ENCODE data around the gene IVD.
"Not testable (repeated sequence)": the region's sequence is repeated elsewhere in the genome, so short reads cannot be mapped to it uniquely, and the experiment has no call there.

Gene IVD

GRCh38 chr15:40452296-40453090, 46.9 kb downstream of the IVD start:
- Histone ChIP-seq H3K27ac (ENCODE audit: low read length) (no peak overlapping the region), H3K4me3 (ENCODE audit: low read length in 2 of 2) (no peak overlapping the region), H3K4me1 (ENCODE audit: control insufficient read depth, insufficient read depth, low read length) (peaks cover 24% of the 10 kb centered on the region), H3K9ac (ENCODE audit: low read length in 2 of 2) (no peak overlapping the region), H3K36me3 (ENCODE audit: control insufficient read depth in 2 of 2, insufficient read depth in 2 of 2, low read length in 2 of 2) (no peaks in the 10 kb centered on the region), H3K27me3 (ENCODE audit: control insufficient read depth in 1 of 2, insufficient read depth in 2 of 2, low read length in 2 of 2) (no peaks in the 10 kb centered on the region), H3K9me3 (ENCODE audit: control insufficient read depth in 2 of 2, low read length in 2 of 2) (no peaks in the 10 kb centered on the region)

GRCh38 chr15:40453941-40454340, 48.3 kb downstream of the IVD start:
- H3K9me3 ChIP-seq (ENCODE audit: control insufficient read depth in 2 of 2, low read length in 2 of 2); H3K36me3 ChIP-seq (ENCODE audit: control insufficient read depth in 2 of 2, insufficient read depth in 2 of 2, low read length in 2 of 2); H3K27me3 ChIP-seq (ENCODE audit: control insufficient read depth in 1 of 2, insufficient read depth in 2 of 2, low read length in 2 of 2); H3K4me3 ChIP-seq (ENCODE audit: low read length in 2 of 2); H3K27ac ChIP-seq (ENCODE audit: low read length): not testable (repeated sequence)
- Histone ChIP-seq H3K9ac (ENCODE audit: low read length in 2 of 2) (peak overlapping the region in 1 of 2 donors; percentile 9), H3K4me1 (ENCODE audit: control insufficient read depth, insufficient read depth, low read length) (peaks cover 24% of the 10 kb centered on the region)

- no peak overlapping the region for H3K27ac ChIP-seq (ENCODE audit: low read length)
- no peaks in the 10 kb centered on the region for H3K27me3 ChIP-seq (ENCODE audit: control insufficient read depth in 1 of 2, insufficient read depth in 2 of 2, low read length in 2 of 2)
- peak overlapping the region in 1 of 2 donors; percentile 36 for H3K9ac ChIP-seq (ENCODE audit: low read length in 2 of 2)
- H3K4me3 ChIP-seq (ENCODE audit: low read length in 2 of 2) = no peak overlapping the region
- H3K36me3 ChIP-seq (ENCODE audit: control insufficient read depth in 2 of 2, insufficient read depth in 2 of 2, low read length in 2 of 2) = peaks cover 5 to 9% of the 10 kb centered on the region in 2 donors
- H3K4me1 ChIP-seq (ENCODE audit: control insufficient read depth, insufficient read depth, low read length) = peaks cover 26% of the 10 kb centered on the region
- H3K9me3 ChIP-seq (ENCODE audit: control insufficient read depth in 2 of 2, low read length in 2 of 2) = no peaks in the 10 kb centered on the region
These were observed 49.4 kb downstream of the IVD start for GRCh38 chr15:40454904-40455391.

- Histone ChIP-seq H3K9me3 (ENCODE audit: control insufficient read depth in 2 of 2, low read length in 2 of 2) (no peaks in the 10 kb centered on the region), H3K4me1 (ENCODE audit: control insufficient read depth, insufficient read depth, low read length) (peaks cover 27% of the 10 kb centered on the region), H3K9ac (ENCODE audit: low read length in 2 of 2) (peak overlapping the region in 1 of 2 donors; percentile 10), H3K36me3 (ENCODE audit: control insufficient read depth in 2 of 2, insufficient read depth in 2 of 2, low read length in 2 of 2) (peaks cover 11 to 17% of the 10 kb centered on the region in 2 donors), H3K27ac (ENCODE audit: low read length) (no peak overlapping the region), H3K27me3 (ENCODE audit: control insufficient read depth in 1 of 2, insufficient read depth in 2 of 2, low read length in 2 of 2) (no peaks in the 10 kb centered on the region), H3K4me3 (ENCODE audit: low read length in 2 of 2) (no peak overlapping the region)
These were observed 50.7 kb downstream of the IVD start for GRCh38 chr15:40456299-40456712.

GRCh38 chr15:40456738-40457137, 51.1 kb downstream of the IVD start:
- H3K27me3 ChIP-seq (ENCODE audit: control insufficient read depth in 1 of 2, insufficient read depth in 2 of 2, low read length in 2 of 2) = no peaks in the 10 kb centered on the region
- H3K9ac ChIP-seq (ENCODE audit: low read length in 2 of 2) = peak overlapping the region in 1 of 2 donors; percentile 10
- H3K27ac ChIP-seq (ENCODE audit: low read length) = no peak overlapping the region
- no peaks in the 10 kb centered on the region for H3K9me3 ChIP-seq (ENCODE audit: control insufficient read depth in 2 of 2, low read length in 2 of 2)
- H3K4me1 ChIP-seq (ENCODE audit: control insufficient read depth, insufficient read depth, low read length) = peaks cover 27% of the 10 kb centered on the region
- no peak overlapping the region for H3K4me3 ChIP-seq (ENCODE audit: low read length in 2 of 2)
- H3K36me3 ChIP-seq (ENCODE audit: control insufficient read depth in 2 of 2, insufficient read depth in 2 of 2, low read length in 2 of 2) = peaks cover 11 to 18% of the 10 kb centered on the region in 2 donors

GRCh38 chr15:40458495-40459371, 53.1 kb downstream of the IVD start:
- Histone ChIP-seq H3K4me3 (ENCODE audit: low read length in 2 of 2) (no peak overlapping the region), H3K9me3 (ENCODE audit: control insufficient read depth in 2 of 2, low read length in 2 of 2) (no peaks in the 10 kb centered on the region), H3K27ac (ENCODE audit: low read length) (no peak overlapping the region), H3K9ac (ENCODE audit: low read length in 2 of 2) (no peak overlapping the region), H3K4me1 (ENCODE audit: control insufficient read depth, insufficient read depth, low read length) (peaks cover 22% of the 10 kb centered on the region), H3K36me3 (ENCODE audit: control insufficient read depth in 2 of 2, insufficient read depth in 2 of 2, low read length in 2 of 2) (peaks cover 18 to 29% of the 10 kb centered on the region in 2 donors), H3K27me3 (ENCODE audit: control insufficient read depth in 1 of 2, insufficient read depth in 2 of 2, low read length in 2 of 2) (no peaks in the 10 kb centered on the region)

- no peak overlapping the region for H3K4me3 ChIP-seq (ENCODE audit: low read length in 2 of 2)
- H3K27me3 ChIP-seq (ENCODE audit: control insufficient read depth in 1 of 2, insufficient read depth in 2 of 2, low read length in 2 of 2) = no peaks in the 10 kb centered on the region
- H3K9me3 ChIP-seq (ENCODE audit: control insufficient read depth in 2 of 2, low read length in 2 of 2) = no peaks in the 10 kb centered on the region
- H3K9ac ChIP-seq (ENCODE audit: low read length in 2 of 2) = no peak overlapping the region
- H3K27ac ChIP-seq (ENCODE audit: low read length) = no peak overlapping the region
- peaks cover 26 to 37% of the 10 kb centered on the region in 2 donors for H3K36me3 ChIP-seq (ENCODE audit: control insufficient read depth in 2 of 2, insufficient read depth in 2 of 2, low read length in 2 of 2)
- H3K4me1 ChIP-seq (ENCODE audit: control insufficient read depth, insufficient read depth, low read length) = peaks cover 18% of the 10 kb centered on the region
These were observed 53.9 kb downstream of the IVD start for GRCh38 chr15:40459391-40460015.

- no peaks in the 10 kb centered on the region for H3K27me3 ChIP-seq (ENCODE audit: control insufficient read depth in 1 of 2, insufficient read depth in 2 of 2, low read length in 2 of 2)
- peaks cover 9% of the 10 kb centered on the region for H3K4me1 ChIP-seq (ENCODE audit: control insufficient read depth, insufficient read depth, low read length)
- H3K9ac ChIP-seq (ENCODE audit: low read length in 2 of 2) = no peak overlapping the region
- no peak overlapping the region for H3K4me3 ChIP-seq (ENCODE audit: low read length in 2 of 2)
- peaks cover 32 to 46% of the 10 kb centered on the region in 2 donors for H3K36me3 ChIP-seq (ENCODE audit: control insufficient read depth in 2 of 2, insufficient read depth in 2 of 2, low read length in 2 of 2)
- no peak overlapping the region for H3K27ac ChIP-seq (ENCODE audit: low read length)
- H3K9me3 ChIP-seq (ENCODE audit: control insufficient read depth in 2 of 2, low read length in 2 of 2) = no peaks in the 10 kb centered on the region
These were observed 54.8 kb downstream of the IVD start for GRCh38 chr15:40460404-40460803.

GRCh38 chr15:40461958-40462357, 56.4 kb downstream of the IVD start:
- no peak overlapping the region for H3K27ac ChIP-seq (ENCODE audit: low read length)
- no peak overlapping the region for H3K4me3 ChIP-seq (ENCODE audit: low read length in 2 of 2)

GRCh38 chr15:40463279-40463678, 57.7 kb downstream of the IVD start:
- no peak overlapping the region for H3K4me3 ChIP-seq (ENCODE audit: low read length in 2 of 2)

More at GRCh38 chr15:40461958-40462357, 56.4 kb downstream of the IVD start:
- H3K27me3 ChIP-seq (ENCODE audit: control insufficient read depth in 1 of 2, insufficient read depth in 2 of 2, low read length in 2 of 2) = no peaks in the 10 kb centered on the region
- peaks cover 39 to 51% of the 10 kb centered on the region in 2 donors for H3K36me3 ChIP-seq (ENCODE audit: control insufficient read depth in 2 of 2, insufficient read depth in 2 of 2, low read length in 2 of 2)
- H3K9ac ChIP-seq (ENCODE audit: low read length in 2 of 2) = no peak overlapping the region
- H3K4me1 ChIP-seq (ENCODE audit: control insufficient read depth, insufficient read depth, low read length) = peaks cover 3% of the 10 kb centered on the region
- H3K9me3 ChIP-seq (ENCODE audit: control insufficient read depth in 2 of 2, low read length in 2 of 2) = no peaks in the 10 kb centered on the region

More at GRCh38 chr15:40463279-40463678, 57.7 kb downstream of the IVD start:
- H3K4me1 ChIP-seq (ENCODE audit: control insufficient read depth, insufficient read depth, low read length) = peaks cover 3% of the 10 kb centered on the region
- H3K36me3 ChIP-seq (ENCODE audit: control insufficient read depth in 2 of 2, insufficient read depth in 2 of 2, low read length in 2 of 2) = peaks cover 39 to 54% of the 10 kb centered on the region in 2 donors
- H3K9ac ChIP-seq (ENCODE audit: low read length in 2 of 2) = no peak overlapping the region
- no peak overlapping the region for H3K27ac ChIP-seq (ENCODE audit: low read length)
- no peaks in the 10 kb centered on the region for H3K9me3 ChIP-seq (ENCODE audit: control insufficient read depth in 2 of 2, low read length in 2 of 2)
- H3K27me3 ChIP-seq (ENCODE audit: control insufficient read depth in 1 of 2, insufficient read depth in 2 of 2, low read length in 2 of 2) = no peaks in the 10 kb centered on the region

Data from stomach smooth muscle (tissue), 2 donors.